ENCODE measurements around the gene ARAP2. TPM values are rescaled to one million over a fixed set of nuclear protein-coding genes. Genes with fewer than 3 reads are reported as not detected.

Gene ARAP2
- total RNA-seq, 1 donor, result 3.6 TPM

- H3K4me1 ChIP-seq (ENCODE audit: insufficient read depth, low read length), result no peaks in the 10 kb centered on the region
- DNase-seq (ENCODE audit: insufficient read length, low spot score, missing footprints), result no peak
- H4K20me1 ChIP-seq (ENCODE audit: insufficient read depth, low read length), result no peaks in the 10 kb centered on the region
- no peaks in the 10 kb centered on the region for H3K36me3 ChIP-seq (ENCODE audit: insufficient read depth, low read length)
- H3K27ac ChIP-seq (ENCODE audit: low read depth, low read length), result no peak overlapping the region
- no peak overlapping the region for H3K4me2 ChIP-seq (ENCODE audit: insufficient read depth, low read length)
- H3K27me3 ChIP-seq (ENCODE audit: insufficient read depth, low read length), result no peaks in the 10 kb centered on the region
- no peak for TF ChIP-seq CTCF (IDR thresholded peaks at IDR 0.05; ENCODE audit: extremely low read depth, low read depth, low read length)
- H3K4me3 ChIP-seq (ENCODE audit: insufficient read depth, low read length), result no peak overlapping the region
- no peaks in the 10 kb centered on the region for H3K9me3 ChIP-seq (ENCODE audit: low read depth, low read length)
- no peaks in the 10 kb centered on the region for H3K79me2 ChIP-seq (ENCODE audit: insufficient read depth, low read length)
- H2AFZ ChIP-seq (ENCODE audit: low read length), result no peak overlapping the region
These were observed 71.7 kb downstream of the ARAP2 start for GRCh38 chr4:36172656-36173055.

GRCh38 chr4:36168127-36168878 lies 76.0 kb downstream of the ARAP2 start:
- no peak for DNase-seq (ENCODE audit: insufficient read length, low spot score, missing footprints)
- Histone ChIP-seq H3K27me3 (ENCODE audit: insufficient read depth, low read length) (no peaks in the 10 kb centered on the region), H3K36me3 (ENCODE audit: insufficient read depth, low read length) (no peaks in the 10 kb centered on the region), H2AFZ (ENCODE audit: low read length) (no peak overlapping the region), H3K4me3 (ENCODE audit: insufficient read depth, low read length) (no peak overlapping the region), H3K4me2 (ENCODE audit: insufficient read depth, low read length) (no peak overlapping the region), H3K9me3 (ENCODE audit: low read depth, low read length) (no peaks in the 10 kb centered on the region), H3K27ac (ENCODE audit: low read depth, low read length) (no peak overlapping the region), H3K79me2 (ENCODE audit: insufficient read depth, low read length) (no peaks in the 10 kb centered on the region), H4K20me1 (ENCODE audit: insufficient read depth, low read length) (no peaks in the 10 kb centered on the region), H3K4me1 (ENCODE audit: insufficient read depth, low read length) (no peaks in the 10 kb centered on the region)
- TF ChIP-seq CTCF (IDR thresholded peaks at IDR 0.05; ENCODE audit: extremely low read depth, low read depth, low read length), result no peak

- no peaks in the 10 kb centered on the region for H3K27me3 ChIP-seq (ENCODE audit: insufficient read depth, low read length)
- H3K9me3 ChIP-seq (ENCODE audit: low read depth, low read length), result no peaks in the 10 kb centered on the region
- no peak overlapping the region for H2AFZ ChIP-seq (ENCODE audit: low read length)
- H3K27ac ChIP-seq (ENCODE audit: low read depth, low read length), result no peak overlapping the region
- H3K36me3 ChIP-seq (ENCODE audit: insufficient read depth, low read length), result no peaks in the 10 kb centered on the region
- no peak for DNase-seq (ENCODE audit: insufficient read length, low spot score, missing footprints)
- H3K4me3 ChIP-seq (ENCODE audit: insufficient read depth, low read length), result no peak overlapping the region
- no peak overlapping the region for H3K4me2 ChIP-seq (ENCODE audit: insufficient read depth, low read length)
- no peaks in the 10 kb centered on the region for H3K4me1 ChIP-seq (ENCODE audit: insufficient read depth, low read length)
- no peaks in the 10 kb centered on the region for H3K79me2 ChIP-seq (ENCODE audit: insufficient read depth, low read length)
- H4K20me1 ChIP-seq (ENCODE audit: insufficient read depth, low read length), result no peaks in the 10 kb centered on the region
- TF ChIP-seq CTCF (IDR thresholded peaks at IDR 0.05; ENCODE audit: extremely low read depth, low read depth, low read length), result no peak
These were observed 78.7 kb downstream of the ARAP2 start for GRCh38 chr4:36165631-36166005.

- H3K4me1 ChIP-seq (ENCODE audit: insufficient read depth, low read length), result no peaks in the 10 kb centered on the region
- DNase-seq (ENCODE audit: insufficient read length, low spot score, missing footprints), result no peak
- no peak overlapping the region for H2AFZ ChIP-seq (ENCODE audit: low read length)
- H3K4me3 ChIP-seq (ENCODE audit: insufficient read depth, low read length), result no peak overlapping the region
- H3K27me3 ChIP-seq (ENCODE audit: insufficient read depth, low read length), result no peaks in the 10 kb centered on the region
- no peaks in the 10 kb centered on the region for H3K79me2 ChIP-seq (ENCODE audit: insufficient read depth, low read length)
- no peak for TF ChIP-seq CTCF (IDR thresholded peaks at IDR 0.05; ENCODE audit: extremely low read depth, low read depth, low read length)
- H3K9me3 ChIP-seq (ENCODE audit: low read depth, low read length), result no peaks in the 10 kb centered on the region
- H3K36me3 ChIP-seq (ENCODE audit: insufficient read depth, low read length), result no peaks in the 10 kb centered on the region
- H3K27ac ChIP-seq (ENCODE audit: low read depth, low read length), result no peak overlapping the region
- no peaks in the 10 kb centered on the region for H4K20me1 ChIP-seq (ENCODE audit: insufficient read depth, low read length)
- no peak overlapping the region for H3K4me2 ChIP-seq (ENCODE audit: insufficient read depth, low read length)
These were observed 79.2 kb downstream of the ARAP2 start for GRCh38 chr4:36164900-36165630.
